Neural progenitor cell (in vitro differentiated cells): Measurements from ENCODE around the gene TOM1. TPM values are rescaled to one million over a fixed set of nuclear protein-coding genes. Genes with fewer than 3 reads are reported as not detected.
A peak's percentile ranks its signal among the peaks of the same experiment; 100 is the strongest.

Experiments
- DNase-seq: peaks from one replicate; pipeline ENCODE4 v3.0.0-alpha.2; 2016; ENCODE audit warnings: low spot score
- H2AFZ ChIP-seq: fragments of 200-600 bp; sonication (generic); replicated peaks from 2 replicates; pipeline ENCODE4 v1.6.1; 2016; ENCODE audit warnings: antibody characterized with exemption
- H3F3A ChIP-seq: fragments of 200-600 bp; sonication (generic); 2 replicates; pipeline ENCODE4 v1.6.1; 2016; ENCODE audit warnings: antibody characterized with exemption, low read depth
- H3K27ac ChIP-seq: fragments of 200-600 bp; sonication (generic); 2 replicates; pipeline ENCODE4 v1.5.1; 2016; ENCODE audit warnings: mild to moderate bottlenecking
- H3K27me3 ChIP-seq: fragments of 200-600 bp; sonication (generic); 2 replicates; pipeline ENCODE4 v1.6.1; 2016; ENCODE audit warnings: mild to moderate bottlenecking, moderate library complexity
- H3K36me3 ChIP-seq: fragments of 200-600 bp; sonication (generic); 2 replicates; pipeline ENCODE4 v1.5.1; 2016
- H3K4me1 ChIP-seq: fragments of 200-600 bp; sonication (generic); 2 replicates; pipeline ENCODE4 v1.6.1; 2016; ENCODE audit warnings: mixed run types
- H3K4me2 ChIP-seq: fragments of 200-600 bp; sonication (generic); 2 replicates; pipeline ENCODE4 v1.6.1; 2016
- H3K4me3 ChIP-seq: fragments of 200-600 bp; sonication (generic); 2 replicates; pipeline ENCODE4 v1.5.1; 2016
- H3K79me2 ChIP-seq: fragments of 200-600 bp; sonication (generic); 2 replicates; pipeline ENCODE4 v1.6.1; 2016; ENCODE audit warnings: low read depth
- H3K9ac ChIP-seq: fragments of 200-600 bp; sonication (generic); 2 replicates; pipeline ENCODE4 v1.6.1; 2016
- H3K9me3 ChIP-seq: fragments of 200-600 bp; sonication (generic); 2 replicates; pipeline ENCODE4 v1.5.1; 2016; ENCODE audit warnings: low read depth
- H4K20me1 ChIP-seq: fragments of 200-600 bp; sonication (generic); 2 replicates; pipeline ENCODE4 v1.6.1; 2016; ENCODE audit warnings: low read depth
- H3K27ac Mint-ChIP-seq: 3 replicates; pipeline ENCODE4 v1.8.0; 2021; ENCODE audit warnings: mixed read lengths
- H3K27me3 Mint-ChIP-seq: 2 replicates; pipeline ENCODE4 v1.8.0; 2022; ENCODE audit warnings: low read depth, mild to moderate bottlenecking, inconsistent platforms, moderate library complexity, mixed read lengths; ENCODE audit not compliant: insufficient read depth
- H3K36me3 Mint-ChIP-seq: 3 replicates; pipeline ENCODE4 v1.8.0; 2021; ENCODE audit warnings: mixed read lengths
- H3K4me1 Mint-ChIP-seq: 3 replicates; pipeline ENCODE4 v1.8.0; 2021; ENCODE audit warnings: mixed read lengths
- H3K4me3 Mint-ChIP-seq: 3 replicates; pipeline ENCODE4 v1.8.0; 2021; ENCODE audit warnings: mild to moderate bottlenecking, moderate library complexity, mixed read lengths
- H3K9me3 Mint-ChIP-seq: 3 replicates; pipeline ENCODE4 v1.8.0; 2020; ENCODE audit warnings: mixed read lengths
- CTCF ChIP-seq: fragments of 200-600 bp; sonication (generic); IDR thresholded peaks from 2 replicates; pipeline ENCODE4 v1.5.1; 2017; ENCODE audit warnings: antibody characterized with exemption, mild to moderate bottlenecking
- EZH2 ChIP-seq: fragments of 200-600 bp; sonication (generic); IDR thresholded peaks from 2 replicates; pipeline ENCODE4 v1.6.1; 2017; ENCODE audit warnings: antibody characterized with exemption, mild to moderate bottlenecking, moderate library complexity
- EZH2phosphoT487 ChIP-seq: fragments of 200-600 bp; sonication (generic); IDR thresholded peaks from 2 replicates; pipeline ENCODE4 v1.6.1; 2017; ENCODE audit warnings: antibody characterized with exemption
- total RNA-seq: library from RNA; depleted of rRNA; stranded (reverse); fragments of >200 nt; gene quantifications from 2 replicates; pipeline ENCODE4 v1.2.3, GENCODE V29; 2015; ENCODE audit warnings: low replicate concordance

Gene TOM1
- total RNA-seq, 1 donor from 2014 or later = 28.6 TPM

GRCh38 chr22:35301372-35301874, 1.7 kb downstream of the TOM1 start:
- Histone ChIP-seq H3F3A (peaks cover 18% of the 10 kb centered on the region), H4K20me1 (no peaks in the 10 kb centered on the region), H3K27ac (no peak overlapping the region), H2AFZ (no peak overlapping the region), H3K27me3 (no peaks in the 10 kb centered on the region), H3K4me1 (peaks cover 3% of the 10 kb centered on the region), H3K9me3 (no peaks in the 10 kb centered on the region), H3K36me3 (no peaks in the 10 kb centered on the region), H3K9ac (no peak overlapping the region), H3K79me2 (peaks cover 11% of the 10 kb centered on the region), H3K4me2 (no peak overlapping the region), H3K4me3 (no peak overlapping the region)
- H3K36me3 Mint-ChIP-seq = no peaks in the 10 kb centered on the region
- H3K4me1 Mint-ChIP-seq = peaks cover 17% of the 10 kb centered on the region
- TF ChIP-seq CTCF (no peak), EZH2phosphoT487 (no peak), EZH2 (no peak)
- no peak overlapping the region for H3K27ac Mint-ChIP-seq
- peak overlapping the region; percentile 95 for H3K4me3 Mint-ChIP-seq
- peaks cover 6% of the 10 kb centered on the region for H3K27me3 Mint-ChIP-seq
- H3K9me3 Mint-ChIP-seq = no peaks in the 10 kb centered on the region
- no peak for DNase-seq

GRCh38 chr22:35303029-35303624, 3.4 kb downstream of the TOM1 start:
- no peak overlapping the region for H3K9ac ChIP-seq
- H3K36me3 ChIP-seq = no peaks in the 10 kb centered on the region
- Mint-ChIP-seq H3K9me3 (no peaks in the 10 kb centered on the region), H3K4me3 (no peak overlapping the region), H3K36me3 (no peaks in the 10 kb centered on the region), H3K27me3 (peaks cover 7% of the 10 kb centered on the region), H3K27ac (no peak overlapping the region), H3K4me1 (peaks cover 29% of the 10 kb centered on the region)
- H3K27ac ChIP-seq = no peak overlapping the region
- no peak overlapping the region for H2AFZ ChIP-seq
- H3K4me2 ChIP-seq = no peak overlapping the region
- H3K27me3 ChIP-seq = no peaks in the 10 kb centered on the region
- H3K4me1 ChIP-seq = peaks cover 15% of the 10 kb centered on the region
- H3F3A ChIP-seq = peaks cover 27% of the 10 kb centered on the region
- H3K9me3 ChIP-seq = no peaks in the 10 kb centered on the region
- DNase-seq = no peak
- H4K20me1 ChIP-seq = peaks cover 9% of the 10 kb centered on the region
- no peak for TF ChIP-seq EZH2
- no peak overlapping the region for H3K4me3 ChIP-seq
- H3K79me2 ChIP-seq = peaks cover 20% of the 10 kb centered on the region

- H3K27ac Mint-ChIP-seq = peak overlapping the region; percentile 72
- no peaks in the 10 kb centered on the region for H3K9me3 Mint-ChIP-seq
- H3K27ac ChIP-seq = no peak overlapping the region
Observed at GRCh38 chr22:35305525-35306070, 5.9 kb downstream of the TOM1 start.

More at GRCh38 chr22:35305525-35306070, 5.9 kb downstream of the TOM1 start:
- no peak for TF ChIP-seq CTCF
- no peak for TF ChIP-seq EZH2phosphoT487
- no peak for TF ChIP-seq EZH2
- H3K27me3 ChIP-seq = no peaks in the 10 kb centered on the region
- Mint-ChIP-seq H3K27me3 (peaks cover 4% of the 10 kb centered on the region), H3K4me1 (peaks cover 29% of the 10 kb centered on the region), H3K4me3 (no peak overlapping the region), H3K36me3 (no peaks in the 10 kb centered on the region)
- no peaks in the 10 kb centered on the region for H3K9me3 ChIP-seq
- peaks cover 17% of the 10 kb centered on the region for H3F3A ChIP-seq
- no peak overlapping the region for H3K4me3 ChIP-seq
- peaks cover 12% of the 10 kb centered on the region for H4K20me1 ChIP-seq
- no peak for DNase-seq
- no peak overlapping the region for H3K9ac ChIP-seq
- H3K36me3 ChIP-seq = no peaks in the 10 kb centered on the region
- no peak overlapping the region for H2AFZ ChIP-seq
- H3K4me1 ChIP-seq = peaks cover 17% of the 10 kb centered on the region
- peaks cover 21% of the 10 kb centered on the region for H3K79me2 ChIP-seq
- no peak overlapping the region for H3K4me2 ChIP-seq
